HepG2 (cell line): ENCODE results near the gene SLC25A11. TPM values are rescaled to one million over a fixed set of nuclear protein-coding genes. Genes with fewer than 3 reads are reported as not detected.

ENCODE experiments used
- CREB1 ChIP-seq, 2 experiments: fragments of 450-650 bp in 1 of 2; IDR thresholded peaks; 2 replicates each; pipeline ENCODE4 v1.6.1; 2016 to 2017; ENCODE audit warnings: control low read depth in 1 of 2, mild to moderate bottlenecking in 1 of 2, missing compliant biosample characterization in 1 of 2, missing genetic modification characterization in 1 of 2
- EHMT2 ChIP-seq: fragments of 200-600 bp; sonication (generic); IDR thresholded peaks from 2 replicates; pipeline ENCODE4 v1.7.0; 2017; ENCODE audit warnings: antibody characterized with exemption, low read depth, low read length, borderline replicate concordance
- ERF ChIP-seq: IDR thresholded peaks from 2 replicates; pipeline ENCODE4 v1.6.1; 2018; ENCODE audit warnings: missing biosample characterization, missing genetic modification reagents
- ESRRA ChIP-seq: sonication (generic); formaldehyde crosslinking; IDR thresholded peaks from 2 replicates; pipeline ENCODE4 v1.5.1; 2020; ENCODE audit warnings: mild to moderate bottlenecking, low read depth, missing genetic modification reagents
- NRL ChIP-seq: sonication (generic); formaldehyde crosslinking; IDR thresholded peaks from 2 replicates; pipeline ENCODE4 v1.5.0; 2020; ENCODE audit warnings: missing genetic modification reagents, mild to moderate bottlenecking, moderate library complexity, borderline replicate concordance
- SATB2 ChIP-seq: sonication (generic); formaldehyde crosslinking; IDR thresholded peaks from 2 replicates; pipeline ENCODE4 v1.5.0; 2020; ENCODE audit warnings: missing genetic modification reagents
- SRSF9 ChIP-seq: fragments of 200-400 bp; formaldehyde crosslinking; IDR thresholded peaks from 2 replicates; pipeline ENCODE4 v1.6.1; 2018; ENCODE audit warnings: borderline replicate concordance, mild to moderate bottlenecking, low read depth, low read length; ENCODE audit not compliant: insufficient read depth, poor library complexity, severe bottlenecking
- ZNF496 ChIP-seq: sonication (generic); formaldehyde crosslinking; IDR thresholded peaks from 2 replicates; pipeline ENCODE4 v1.8.1; 2023; ENCODE audit warnings: mild to moderate bottlenecking, moderate library complexity, missing genetic modification reagents; ENCODE audit not compliant: insufficient replicate concordance
- ZNF558 ChIP-seq: sonication (generic); formaldehyde crosslinking; IDR thresholded peaks from 2 replicates; pipeline ENCODE4 v1.9.0; 2022; ENCODE audit warnings: mild to moderate bottlenecking, missing genetic modification reagents, borderline replicate concordance
- ZNF598 ChIP-seq: sonication (generic); formaldehyde crosslinking; IDR thresholded peaks from 2 replicates; pipeline ENCODE4 v1.5.1; 2020; ENCODE audit warnings: mild to moderate bottlenecking, missing genetic modification reagents, borderline replicate concordance
- polyA plus RNA-seq, 8 experiments: library from polyadenylated mRNA; depleted of rRNA in 3 of 8; stranded (reverse) in 7 of 8; unstranded in 1 of 8; fragments of >200 nt; fragmentation: Illumina TruSeq in 4 of 8; extraction: Trizol in 4 of 8; gene quantifications; 2 replicates each; pipeline versions ENCODE4 v1.2.1 to v1.2.3, GENCODE V29; 2011 to 2016; ENCODE audit warnings: low read depth in 4 of 8, missing spikeins in 1 of 8, mixed read lengths in 1 of 8; ENCODE audit not compliant: insufficient read depth in 1 of 8
- total RNA-seq, 5 experiments: library from RNA; depleted of rRNA; stranded (reverse); fragments of >200 nt; fragmentation: Illumina TruSeq; extraction: Trizol; gene quantifications; 2 replicates each; pipeline ENCODE4 v1.2.3, GENCODE V29; 2016; ENCODE audit warnings: low read depth in 1 of 5
- TF ChIP-seq, protein P1 (sequence below): fragments of 450-650 bp; IDR thresholded peaks from 2 replicates; pipeline ENCODE4 v1.6.1; 2017; ENCODE audit warnings: mild to moderate bottlenecking
- TF ChIP-seq, protein P2 (sequence below): IDR thresholded peaks from 2 replicates; pipeline ENCODE4 v1.6.1; 2016; ENCODE audit warnings: low read depth, missing genetic modification reagents, missing compliant biosample characterization
- TF ChIP-seq, protein P3 (sequence below): sonication (generic); formaldehyde crosslinking; IDR thresholded peaks from 2 replicates; pipeline ENCODE4 v1.5.0; 2020; ENCODE audit warnings: missing genetic modification reagents
- TF ChIP-seq, protein P4 (sequence below): sonication (generic); formaldehyde crosslinking; IDR thresholded peaks from 2 replicates; pipeline ENCODE4 v1.4.0; 2020; ENCODE audit warnings: missing genetic modification reagents

The SLC25A11 gene
- total and polyA plus RNA-seq, 2 of the 13 experiments (the other 11 are each of a cell fraction or from before 2014, with no cell fraction given) = 35.4 to 47.2 TPM

DNA sequence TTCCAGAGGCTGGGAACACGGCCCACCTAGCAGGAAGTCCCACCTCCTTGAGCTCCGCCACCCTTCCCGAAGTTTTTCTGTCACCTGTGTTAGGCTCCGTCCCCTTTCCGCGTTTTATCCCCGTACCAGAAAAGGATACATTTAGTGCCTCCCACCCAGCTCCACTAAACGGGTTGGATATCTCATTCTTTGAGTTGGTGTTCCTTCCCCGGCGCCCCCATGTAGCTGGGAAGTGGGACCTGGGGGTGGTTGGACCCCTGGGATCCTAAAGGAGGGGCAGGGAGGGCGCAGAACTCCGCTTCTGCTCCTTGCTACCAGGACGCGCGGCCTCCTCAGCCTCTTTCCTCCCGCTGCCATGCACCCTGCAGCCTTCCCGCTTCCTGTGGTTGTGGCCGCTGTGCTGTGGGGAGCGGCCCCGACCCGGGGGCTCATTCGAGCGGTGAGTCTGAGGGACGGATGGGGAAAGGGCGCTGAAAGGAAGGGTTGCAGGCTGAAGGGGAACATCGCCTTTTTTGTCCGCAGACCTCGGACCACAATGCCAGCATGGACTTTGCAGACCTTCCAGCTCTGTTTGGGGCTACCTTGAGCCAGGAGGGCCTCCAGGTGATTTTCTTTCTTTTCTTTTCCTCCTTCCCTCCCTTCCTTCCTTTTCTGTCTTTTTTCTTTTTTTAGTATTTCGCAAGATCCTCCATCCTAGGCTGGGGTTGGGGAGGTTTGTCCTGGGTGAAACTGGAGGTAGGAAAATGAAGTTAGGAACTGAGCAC, 891 bp upstream of the SLC25A11 start (continued):
- TF ChIP-seq, protein P1, sequence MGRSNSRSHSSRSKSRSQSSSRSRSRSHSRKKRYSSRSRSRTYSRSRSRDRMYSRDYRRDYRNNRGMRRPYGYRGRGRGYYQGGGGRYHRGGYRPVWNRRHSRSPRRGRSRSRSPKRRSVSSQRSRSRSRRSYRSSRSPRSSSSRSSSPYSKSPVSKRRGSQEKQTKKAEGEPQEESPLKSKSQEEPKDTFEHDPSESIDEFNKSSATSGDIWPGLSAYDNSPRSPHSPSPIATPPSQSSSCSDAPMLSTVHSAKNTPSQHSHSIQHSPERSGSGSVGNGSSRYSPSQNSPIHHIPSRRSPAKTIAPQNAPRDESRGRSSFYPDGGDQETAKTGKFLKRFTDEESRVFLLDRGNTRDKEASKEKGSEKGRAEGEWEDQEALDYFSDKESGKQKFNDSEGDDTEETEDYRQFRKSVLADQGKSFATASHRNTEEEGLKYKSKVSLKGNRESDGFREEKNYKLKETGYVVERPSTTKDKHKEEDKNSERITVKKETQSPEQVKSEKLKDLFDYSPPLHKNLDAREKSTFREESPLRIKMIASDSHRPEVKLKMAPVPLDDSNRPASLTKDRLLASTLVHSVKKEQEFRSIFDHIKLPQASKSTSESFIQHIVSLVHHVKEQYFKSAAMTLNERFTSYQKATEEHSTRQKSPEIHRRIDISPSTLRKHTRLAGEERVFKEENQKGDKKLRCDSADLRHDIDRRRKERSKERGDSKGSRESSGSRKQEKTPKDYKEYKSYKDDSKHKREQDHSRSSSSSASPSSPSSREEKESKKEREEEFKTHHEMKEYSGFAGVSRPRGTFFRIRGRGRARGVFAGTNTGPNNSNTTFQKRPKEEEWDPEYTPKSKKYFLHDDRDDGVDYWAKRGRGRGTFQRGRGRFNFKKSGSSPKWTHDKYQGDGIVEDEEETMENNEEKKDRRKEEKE = no peak
- peak; percentile 48; the same call in 1 of the 2 replicates for TF ChIP-seq ZNF598 (CRISPR knock-in tag)
- TF ChIP-seq, protein P2, sequence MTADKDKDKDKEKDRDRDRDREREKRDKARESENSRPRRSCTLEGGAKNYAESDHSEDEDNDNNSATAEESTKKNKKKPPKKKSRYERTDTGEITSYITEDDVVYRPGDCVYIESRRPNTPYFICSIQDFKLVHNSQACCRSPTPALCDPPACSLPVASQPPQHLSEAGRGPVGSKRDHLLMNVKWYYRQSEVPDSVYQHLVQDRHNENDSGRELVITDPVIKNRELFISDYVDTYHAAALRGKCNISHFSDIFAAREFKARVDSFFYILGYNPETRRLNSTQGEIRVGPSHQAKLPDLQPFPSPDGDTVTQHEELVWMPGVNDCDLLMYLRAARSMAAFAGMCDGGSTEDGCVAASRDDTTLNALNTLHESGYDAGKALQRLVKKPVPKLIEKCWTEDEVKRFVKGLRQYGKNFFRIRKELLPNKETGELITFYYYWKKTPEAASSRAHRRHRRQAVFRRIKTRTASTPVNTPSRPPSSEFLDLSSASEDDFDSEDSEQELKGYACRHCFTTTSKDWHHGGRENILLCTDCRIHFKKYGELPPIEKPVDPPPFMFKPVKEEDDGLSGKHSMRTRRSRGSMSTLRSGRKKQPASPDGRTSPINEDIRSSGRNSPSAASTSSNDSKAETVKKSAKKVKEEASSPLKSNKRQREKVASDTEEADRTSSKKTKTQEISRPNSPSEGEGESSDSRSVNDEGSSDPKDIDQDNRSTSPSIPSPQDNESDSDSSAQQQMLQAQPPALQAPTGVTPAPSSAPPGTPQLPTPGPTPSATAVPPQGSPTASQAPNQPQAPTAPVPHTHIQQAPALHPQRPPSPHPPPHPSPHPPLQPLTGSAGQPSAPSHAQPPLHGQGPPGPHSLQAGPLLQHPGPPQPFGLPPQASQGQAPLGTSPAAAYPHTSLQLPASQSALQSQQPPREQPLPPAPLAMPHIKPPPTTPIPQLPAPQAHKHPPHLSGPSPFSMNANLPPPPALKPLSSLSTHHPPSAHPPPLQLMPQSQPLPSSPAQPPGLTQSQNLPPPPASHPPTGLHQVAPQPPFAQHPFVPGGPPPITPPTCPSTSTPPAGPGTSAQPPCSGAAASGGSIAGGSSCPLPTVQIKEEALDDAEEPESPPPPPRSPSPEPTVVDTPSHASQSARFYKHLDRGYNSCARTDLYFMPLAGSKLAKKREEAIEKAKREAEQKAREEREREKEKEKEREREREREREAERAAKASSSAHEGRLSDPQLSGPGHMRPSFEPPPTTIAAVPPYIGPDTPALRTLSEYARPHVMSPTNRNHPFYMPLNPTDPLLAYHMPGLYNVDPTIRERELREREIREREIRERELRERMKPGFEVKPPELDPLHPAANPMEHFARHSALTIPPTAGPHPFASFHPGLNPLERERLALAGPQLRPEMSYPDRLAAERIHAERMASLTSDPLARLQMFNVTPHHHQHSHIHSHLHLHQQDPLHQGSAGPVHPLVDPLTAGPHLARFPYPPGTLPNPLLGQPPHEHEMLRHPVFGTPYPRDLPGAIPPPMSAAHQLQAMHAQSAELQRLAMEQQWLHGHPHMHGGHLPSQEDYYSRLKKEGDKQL (CRISPR knock-in tag) = no peak
- TF ChIP-seq CREB1 (IDR thresholded peaks at IDR 0.05) = no peak
- TF ChIP-seq CREB1 (CRISPR knock-in tag; IDR thresholded peaks at IDR 0.05) = no peak
- TF ChIP-seq, protein P3, sequence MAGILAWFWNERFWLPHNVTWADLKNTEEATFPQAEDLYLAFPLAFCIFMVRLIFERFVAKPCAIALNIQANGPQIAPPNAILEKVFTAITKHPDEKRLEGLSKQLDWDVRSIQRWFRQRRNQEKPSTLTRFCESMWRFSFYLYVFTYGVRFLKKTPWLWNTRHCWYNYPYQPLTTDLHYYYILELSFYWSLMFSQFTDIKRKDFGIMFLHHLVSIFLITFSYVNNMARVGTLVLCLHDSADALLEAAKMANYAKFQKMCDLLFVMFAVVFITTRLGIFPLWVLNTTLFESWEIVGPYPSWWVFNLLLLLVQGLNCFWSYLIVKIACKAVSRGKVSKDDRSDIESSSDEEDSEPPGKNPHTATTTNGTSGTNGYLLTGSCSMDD (CRISPR knock-in tag) = no peak
- TF ChIP-seq, protein P4, sequence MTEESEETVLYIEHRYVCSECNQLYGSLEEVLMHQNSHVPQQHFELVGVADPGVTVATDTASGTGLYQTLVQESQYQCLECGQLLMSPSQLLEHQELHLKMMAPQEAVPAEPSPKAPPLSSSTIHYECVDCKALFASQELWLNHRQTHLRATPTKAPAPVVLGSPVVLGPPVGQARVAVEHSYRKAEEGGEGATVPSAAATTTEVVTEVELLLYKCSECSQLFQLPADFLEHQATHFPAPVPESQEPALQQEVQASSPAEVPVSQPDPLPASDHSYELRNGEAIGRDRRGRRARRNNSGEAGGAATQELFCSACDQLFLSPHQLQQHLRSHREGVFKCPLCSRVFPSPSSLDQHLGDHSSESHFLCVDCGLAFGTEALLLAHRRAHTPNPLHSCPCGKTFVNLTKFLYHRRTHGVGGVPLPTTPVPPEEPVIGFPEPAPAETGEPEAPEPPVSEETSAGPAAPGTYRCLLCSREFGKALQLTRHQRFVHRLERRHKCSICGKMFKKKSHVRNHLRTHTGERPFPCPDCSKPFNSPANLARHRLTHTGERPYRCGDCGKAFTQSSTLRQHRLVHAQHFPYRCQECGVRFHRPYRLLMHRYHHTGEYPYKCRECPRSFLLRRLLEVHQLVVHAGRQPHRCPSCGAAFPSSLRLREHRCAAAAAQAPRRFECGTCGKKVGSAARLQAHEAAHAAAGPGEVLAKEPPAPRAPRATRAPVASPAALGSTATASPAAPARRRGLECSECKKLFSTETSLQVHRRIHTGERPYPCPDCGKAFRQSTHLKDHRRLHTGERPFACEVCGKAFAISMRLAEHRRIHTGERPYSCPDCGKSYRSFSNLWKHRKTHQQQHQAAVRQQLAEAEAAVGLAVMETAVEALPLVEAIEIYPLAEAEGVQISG = peak; percentile 28; the same call in 1 of the 2 replicates
- no peak for TF ChIP-seq ZNF496
- TF ChIP-seq SATB2 = no peak
- TF ChIP-seq ERF = no peak
- no peak for TF ChIP-seq ESRRA (CRISPR knock-in tag)
- TF ChIP-seq ZNF558 (CRISPR knock-in tag) = no peak
- TF ChIP-seq NRL (CRISPR knock-in tag) = peak; percentile 56; the same call in 1 of the 2 replicates
- TF ChIP-seq SRSF9 = no peak
- TF ChIP-seq EHMT2 = no peak
